ENCODE results near the gene SMS.

DNA sequence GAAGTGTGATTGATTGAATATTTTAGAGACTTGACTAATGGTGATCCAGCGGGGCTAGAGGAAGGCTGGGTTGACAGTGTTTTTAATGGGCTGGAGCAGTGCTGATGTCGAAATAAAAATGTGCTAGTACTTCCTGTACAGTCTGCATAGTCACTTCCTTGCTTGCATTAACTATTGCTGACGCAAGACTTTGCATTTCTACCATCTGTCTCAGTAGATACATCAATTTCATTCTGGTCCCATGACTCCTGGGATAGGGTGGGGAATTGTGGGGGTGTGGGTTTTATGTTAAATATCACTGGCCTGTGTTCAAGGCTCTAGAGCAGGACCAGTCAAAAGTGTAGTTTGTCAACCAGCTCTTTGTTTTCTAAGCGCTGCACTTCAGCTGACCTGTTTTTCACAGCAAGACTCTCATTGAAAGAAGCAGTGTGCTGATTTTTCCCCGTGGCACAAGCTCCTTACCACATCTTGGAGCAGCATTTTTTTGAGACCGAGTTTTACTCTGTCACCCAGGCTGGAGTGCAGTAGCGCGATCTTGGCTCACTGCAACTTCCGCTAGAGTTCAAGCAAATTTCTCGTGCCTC is 56.5 kb downstream of the SMS start:
- TF ChIP-seq ELF4 (IDR thresholded peaks at IDR 0.05) (no peak), HDGF (IDR thresholded peaks at IDR 0.05; ENCODE audit: borderline replicate concordance) (no peak), BHLHE40 (IDR thresholded peaks at IDR 0.05; ENCODE audit: borderline replicate concordance) (no peak), TARDBP (IDR thresholded peaks at IDR 0.05) (no peak), NFRKB (IDR thresholded peaks at IDR 0.05) (no peak), SP1 (IDR thresholded peaks at IDR 0.05) (no peak), FOXA1 (IDR thresholded peaks at IDR 0.05) (no peak), ZNF384 (IDR thresholded peaks at IDR 0.05) (no peak)
